K562 (cell line): ENCODE measurements around the gene MKLN1. TPM values are rescaled to one million over a fixed set of nuclear protein-coding genes. Genes with fewer than 3 reads are reported as not detected.

Experiments used
- BHLHE40 ChIP-seq: IDR thresholded peaks from 2 replicates; pipeline ENCODE4 v1.6.1; 2011; ENCODE audit warnings: low read length, improper control_type of control experiment
- CEBPG ChIP-seq, 3 experiments: fragments of 200-800 bp in 1 of 3; sonication (Bioruptor generic) in 1 of 3; sonication (generic) in 1 of 3; formaldehyde crosslinking in 1 of 3; IDR thresholded peaks in 2 of 3; conservative IDR thresholded peaks in 1 of 3; 2 replicates each; pipeline versions ENCODE4 v1.6.1 to v1.8.0; 2016 to 2022; ENCODE audit warnings: missing compliant biosample characterization in 2 of 3, missing genetic modification characterization in 2 of 3, mild to moderate bottlenecking in 1 of 3, missing genetic modification reagents in 1 of 3
- HNRNPL ChIP-seq: fragments of 200-400 bp; formaldehyde crosslinking; IDR thresholded peaks from 2 replicates; pipeline ENCODE4 v1.6.1; 2017; ENCODE audit warnings: low read depth, mild to moderate bottlenecking, low read length
- HNRNPLL ChIP-seq: fragments of 200-400 bp; formaldehyde crosslinking; IDR thresholded peaks from 2 replicates; pipeline ENCODE4 v1.6.1; 2017; ENCODE audit warnings: low read length, low read depth, mild to moderate bottlenecking; ENCODE audit not compliant: poor library complexity, severe bottlenecking
- KLF16 ChIP-seq: IDR thresholded peaks from 2 replicates; pipeline ENCODE4 v1.6.1; 2016; ENCODE audit warnings: antibody characterized with exemption
- PBX2 ChIP-seq, 2 experiments: IDR thresholded peaks in 1 of 2; conservative IDR thresholded peaks in 1 of 2; 2 replicates each; pipeline ENCODE4 v1.6.1; 2016; ENCODE audit warnings: low read depth in 2 of 2, mild to moderate bottlenecking in 1 of 2, missing compliant biosample characterization in 1 of 2, missing genetic modification characterization in 1 of 2, moderate library complexity in 1 of 2
- TFAM ChIP-seq: fragments of 250-450 bp; sonication (Bioruptor Pico); conservative IDR thresholded peaks from 2 replicates; pipeline ENCODE4 v1.5.0; 2021; ENCODE audit warnings: mild to moderate bottlenecking, moderate library complexity
- USF1 ChIP-seq: sonication (generic); formaldehyde crosslinking; IDR thresholded peaks from 2 replicates; pipeline ENCODE4 v1.9.0; 2022; ENCODE audit warnings: mild to moderate bottlenecking, missing genetic modification reagents
- ZBTB1 ChIP-seq: sonication (generic); formaldehyde crosslinking; IDR thresholded peaks from 2 replicates; pipeline ENCODE4 v1.8.1; 2023; ENCODE audit warnings: missing genetic modification reagents, low read depth, mild to moderate bottlenecking, borderline replicate concordance
- ZNF253 ChIP-seq: fragments of 250-450 bp; sonication (Bioruptor Pico); conservative IDR thresholded peaks from 2 replicates; pipeline ENCODE4 v1.6.1; 2021; ENCODE audit warnings: mild to moderate bottlenecking
- ZSCAN32 ChIP-seq: fragments of 450-650 bp; formaldehyde crosslinking; IDR thresholded peaks from 2 replicates; pipeline ENCODE4 v1.4.0; 2020; ENCODE audit warnings: mild to moderate bottlenecking, moderate library complexity
- polyA plus RNA-seq, 8 experiments: library from polyadenylated mRNA; depleted of rRNA in 4 of 8; stranded (reverse) in 5 of 8; unstranded in 3 of 8; fragments of >200 nt; fragmentation: Nextera tagmentation in 2 of 8; fragmentation: Illumina TruSeq in 1 of 8; extraction: Ambion mirVana in 2 of 8; extraction: Trizol in 1 of 8; gene quantifications; 2 replicates each; pipeline versions ENCODE4 v1.2.1 to v1.2.3, GENCODE V29; 2011 to 2014; ENCODE audit warnings: inconsistent platforms in 1 of 8, missing spikeins in 1 of 8
- total RNA-seq, 7 experiments: library from RNA; depleted of rRNA in 6 of 7; stranded (reverse); fragments of >200 nt in 6 of 7; fragmentation: Illumina TruSeq in 2 of 7; extraction: Trizol in 2 of 7; gene quantifications; 2 replicates each; pipeline versions ENCODE4 v1.2.1 to v1.2.3, GENCODE V29; 2011 to 2021; ENCODE audit warnings: low replicate concordance in 1 of 7
- TF ChIP-seq, protein P1 (sequence below), 2 experiments: fragments of 450-650 bp in 1 of 2; sonication (generic) in 1 of 2; formaldehyde crosslinking in 1 of 2; IDR thresholded peaks; 2 replicates each; pipeline versions ENCODE4 v1.7.1 to v1.9.0; 2016 to 2022; ENCODE audit warnings: inconsistent platforms in 1 of 2, mild to moderate bottlenecking in 1 of 2, missing genetic modification reagents in 1 of 2

MKLN1 gene
- total and polyA plus RNA-seq, 9 of the 15 experiments (the other 6 are each of a cell fraction or from before 2014, with no cell fraction given), result 18.6 to 80.4 (median 56.0) TPM

GRCh38 chr7:131383417-131384285 lies 56.0 kb downstream of the MKLN1 start (continued):
- TF ChIP-seq PBX2 (CRISPR knock-in tag; IDR thresholded peaks at IDR 0.05; ENCODE audit: low read depth) (no peak), PBX2 (tag; conservative IDR thresholded peaks at IDR 0.05; ENCODE audit: low read depth) (peak; percentile 88), HNRNPLL (no peak), KLF16 (no peak), BHLHE40 (no peak), ZNF253 (CRISPR knock-in tag) (no peak), ZSCAN32 (CRISPR knock-in tag) (no peak), ZBTB1 (CRISPR knock-in tag) (no peak), CEBPG (CRISPR knock-in tag; IDR thresholded peaks at IDR 0.05) (0 out of 2 replicates have a peak, but pooled peaks have one; percentile 26), CEBPG (tag; conservative IDR thresholded peaks at IDR 0.05 in 1 of 2, IDR thresholded peaks at IDR 0.05 in 1 of 2) (peak; percentile 66 to 86), TFAM (no peak), USF1 (CRISPR knock-in tag) (no peak), HNRNPL (no peak)
- TF ChIP-seq, protein P1, sequence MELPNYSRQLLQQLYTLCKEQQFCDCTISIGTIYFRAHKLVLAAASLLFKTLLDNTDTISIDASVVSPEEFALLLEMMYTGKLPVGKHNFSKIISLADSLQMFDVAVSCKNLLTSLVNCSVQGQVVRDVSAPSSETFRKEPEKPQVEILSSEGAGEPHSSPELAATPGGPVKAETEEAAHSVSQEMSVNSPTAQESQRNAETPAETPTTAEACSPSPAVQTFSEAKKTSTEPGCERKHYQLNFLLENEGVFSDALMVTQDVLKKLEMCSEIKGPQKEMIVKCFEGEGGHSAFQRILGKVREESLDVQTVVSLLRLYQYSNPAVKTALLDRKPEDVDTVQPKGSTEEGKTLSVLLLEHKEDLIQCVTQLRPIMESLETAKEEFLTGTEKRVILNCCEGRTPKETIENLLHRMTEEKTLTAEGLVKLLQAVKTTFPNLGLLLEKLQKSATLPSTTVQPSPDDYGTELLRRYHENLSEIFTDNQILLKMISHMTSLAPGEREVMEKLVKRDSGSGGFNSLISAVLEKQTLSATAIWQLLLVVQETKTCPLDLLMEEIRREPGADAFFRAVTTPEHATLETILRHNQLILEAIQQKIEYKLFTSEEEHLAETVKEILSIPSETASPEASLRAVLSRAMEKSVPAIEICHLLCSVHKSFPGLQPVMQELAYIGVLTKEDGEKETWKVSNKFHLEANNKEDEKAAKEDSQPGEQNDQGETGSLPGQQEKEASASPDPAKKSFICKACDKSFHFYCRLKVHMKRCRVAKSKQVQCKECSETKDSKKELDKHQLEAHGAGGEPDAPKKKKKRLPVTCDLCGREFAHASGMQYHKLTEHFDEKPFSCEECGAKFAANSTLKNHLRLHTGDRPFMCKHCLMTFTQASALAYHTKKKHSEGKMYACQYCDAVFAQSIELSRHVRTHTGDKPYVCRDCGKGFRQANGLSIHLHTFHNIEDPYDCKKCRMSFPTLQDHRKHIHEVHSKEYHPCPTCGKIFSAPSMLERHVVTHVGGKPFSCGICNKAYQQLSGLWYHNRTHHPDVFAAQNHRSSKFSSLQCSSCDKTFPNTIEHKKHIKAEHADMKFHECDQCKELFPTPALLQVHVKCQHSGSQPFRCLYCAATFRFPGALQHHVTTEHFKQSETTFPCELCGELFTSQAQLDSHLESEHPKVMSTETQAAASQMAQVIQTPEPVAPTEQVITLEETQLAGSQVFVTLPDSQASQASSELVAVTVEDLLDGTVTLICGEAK (IDR thresholded peaks at IDR 0.05), result no peak
- TF ChIP-seq, protein P1 (CRISPR knock-in tag; IDR thresholded peaks at IDR 0.05), result no peak
